CD4-positive, CD25-positive, alpha-beta regulatory T cell (primary cell): ENCODE results near the gene EMC10. TPM values are rescaled to one million over a fixed set of nuclear protein-coding genes. Genes with fewer than 3 reads are reported as not detected.

ENCODE experiments used
- ATAC-seq, 2 donors: fragments of 150-1000 bp; cut with Tn5 transposase; one replicate each; pipeline ENCODE4 v1.10.0; 2021; ENCODE audit warnings: low read depth in 2 of 2, moderate number of reproducible peaks in 2 of 2, moderate library complexity in 1 of 2
- DNase-seq, 3 donors: peaks; one replicate each; pipeline versions ENCODE4 v3.0.0 to v3.0.0-alpha.2; 2012 to 2022; ENCODE audit warnings: mixed read lengths in 1 of 3
- H3K27ac ChIP-seq: one replicate; pipeline ENCODE4 v1.7.0; 2013; ENCODE audit warnings: mild to moderate bottlenecking, low read length; ENCODE audit not compliant: insufficient read depth, poor library complexity, severe bottlenecking
- H3K27me3 ChIP-seq: one replicate; pipeline ENCODE4 v1.7.0; 2013; ENCODE audit warnings: low read length; ENCODE audit not compliant: control insufficient read depth, insufficient read depth
- H3K36me3 ChIP-seq: one replicate; pipeline ENCODE4 v1.7.0; 2013; ENCODE audit warnings: mild to moderate bottlenecking, low read length, moderate library complexity; ENCODE audit not compliant: control insufficient read depth, insufficient read depth
- H3K4me1 ChIP-seq: 2 replicates; pipeline ENCODE4 v1.7.0; 2013; ENCODE audit warnings: mild to moderate bottlenecking, low read length; ENCODE audit not compliant: insufficient read depth, control insufficient read depth, poor library complexity, severe bottlenecking
- H3K4me3 ChIP-seq: one replicate; pipeline ENCODE4 v1.7.0; 2013; ENCODE audit warnings: low read depth, mild to moderate bottlenecking, low read length, moderate library complexity
- H3K9me3 ChIP-seq, 2 experiments: 1 replicate in 1 of 2; 2 replicates in 1 of 2; pipeline ENCODE4 v1.7.0; 2013; ENCODE audit warnings: low read length in 2 of 2, mild to moderate bottlenecking in 1 of 2, moderate library complexity in 1 of 2; ENCODE audit not compliant: control insufficient read depth in 2 of 2
- H3K27ac Mint-ChIP-seq, 3 donors: one replicate each; pipeline ENCODE4 v1.8.0; 2020 to 2022; ENCODE audit warnings: mild to moderate bottlenecking in 3 of 3, mixed read lengths in 3 of 3, moderate library complexity in 2 of 3
- H3K27me3 Mint-ChIP-seq: one replicate; pipeline ENCODE4 v1.8.0; 2022; ENCODE audit warnings: mild to moderate bottlenecking, mixed read lengths
- H3K36me3 Mint-ChIP-seq: one replicate; pipeline ENCODE4 v1.8.0; 2020; ENCODE audit warnings: mixed read lengths
- H3K4me1 Mint-ChIP-seq, 4 donors: one replicate each; pipeline ENCODE4 v1.8.0; 2020 to 2022; ENCODE audit warnings: mixed read lengths in 4 of 4, mild to moderate bottlenecking in 1 of 4
- H3K4me3 Mint-ChIP-seq, 4 donors: one replicate each; pipeline ENCODE4 v1.8.0; 2020 to 2022; ENCODE audit warnings: mild to moderate bottlenecking in 4 of 4, mixed read lengths in 4 of 4, moderate library complexity in 3 of 4
- H3K9me3 Mint-ChIP-seq, 7 donors: one replicate each; pipeline ENCODE4 v1.8.0; 2020 to 2022; ENCODE audit warnings: mixed read lengths in 7 of 7, mild to moderate bottlenecking in 3 of 7, moderate library complexity in 2 of 7
- polyA plus RNA-seq, 4 donors: library from polyadenylated mRNA; unstranded; fragments of 300-500 nt; fragmentation: Illumina TruSeq; gene quantifications; one replicate each; pipeline ENCODE4 v1.2.3, GENCODE V29; 2021
- total RNA-seq: library from RNA; stranded (reverse); gene quantifications from one replicate; pipeline ENCODE4 v1.2.3, GENCODE V29; 2022

EMC10 gene
- total and polyA plus RNA-seq, 5 donors from 2014 or later: 8.0 to 83.7 (median 9.9) TPM

GRCh38 chr19:50505856-50506611 lies 29.7 kb downstream of the EMC10 start:
- H3K9me3 Mint-ChIP-seq: no peaks in the 10 kb centered on the region
- no peaks in the 10 kb centered on the region for H3K27me3 Mint-ChIP-seq
- Histone ChIP-seq H3K4me1 (peaks cover 8% of the 10 kb centered on the region), H3K4me3 (no peak overlapping the region), H3K9me3 (no peaks in the 10 kb centered on the region), H3K36me3 (no peaks in the 10 kb centered on the region), H3K27me3 (no peaks in the 10 kb centered on the region), H3K27ac (no peak overlapping the region)
- ATAC-seq (no peak), DNase-seq (no peak)
- H3K36me3 Mint-ChIP-seq: peaks cover 3% of the 10 kb centered on the region
- no peak overlapping the region for H3K4me3 Mint-ChIP-seq
- H3K27ac Mint-ChIP-seq: no peak overlapping the region
- H3K4me1 Mint-ChIP-seq: peaks cover 0 to 17% (median 5%) of the 10 kb centered on the region in 4 donors

GRCh38 chr19:50506700-50507099 lies 30.4 kb downstream of the EMC10 start:
- Histone ChIP-seq H3K4me1 (peaks cover 13% of the 10 kb centered on the region), H3K27me3 (no peaks in the 10 kb centered on the region), H3K27ac (no peak overlapping the region), H3K4me3 (no peak overlapping the region), H3K9me3 (no peaks in the 10 kb centered on the region), H3K36me3 (no peaks in the 10 kb centered on the region)
- Mint-ChIP-seq H3K27me3 (peaks cover 6% of the 10 kb centered on the region), H3K9me3 (peaks cover 0 to 1% (median 0%) of the 10 kb centered on the region in 7 donors), H3K4me3 (no peak overlapping the region), H3K36me3 (peaks cover 3% of the 10 kb centered on the region), H3K27ac (no peak overlapping the region), H3K4me1 (peaks cover 0 to 23% (median 8%) of the 10 kb centered on the region in 4 donors)
- no peak for ATAC-seq
- no peak for DNase-seq

- peak overlapping the region in 1 of 4 donors; percentile 21 for H3K4me3 Mint-ChIP-seq
- no peak overlapping the region for H3K27ac ChIP-seq
- H3K4me3 ChIP-seq: no peak overlapping the region
- no peaks in the 10 kb centered on the region for H3K27me3 ChIP-seq
- peaks cover 3% of the 10 kb centered on the region for H3K36me3 Mint-ChIP-seq
- H3K4me1 ChIP-seq: peaks cover 16% of the 10 kb centered on the region
- H3K4me1 Mint-ChIP-seq: peaks cover 0 to 25% (median 8%) of the 10 kb centered on the region in 4 donors
- no peaks in the 10 kb centered on the region for H3K9me3 ChIP-seq
- peaks cover 0 to 1% (median 0%) of the 10 kb centered on the region in 7 donors for H3K9me3 Mint-ChIP-seq
- H3K27me3 Mint-ChIP-seq: peaks cover 7% of the 10 kb centered on the region
- no peaks in the 10 kb centered on the region for H3K36me3 ChIP-seq
- H3K27ac Mint-ChIP-seq: peak overlapping the region in 1 of 3 donors; percentile 78
- ATAC-seq (no peak), DNase-seq (no peak)
Measured at GRCh38 chr19:50507376-50507775, 31.1 kb downstream of the EMC10 start.

DNA sequence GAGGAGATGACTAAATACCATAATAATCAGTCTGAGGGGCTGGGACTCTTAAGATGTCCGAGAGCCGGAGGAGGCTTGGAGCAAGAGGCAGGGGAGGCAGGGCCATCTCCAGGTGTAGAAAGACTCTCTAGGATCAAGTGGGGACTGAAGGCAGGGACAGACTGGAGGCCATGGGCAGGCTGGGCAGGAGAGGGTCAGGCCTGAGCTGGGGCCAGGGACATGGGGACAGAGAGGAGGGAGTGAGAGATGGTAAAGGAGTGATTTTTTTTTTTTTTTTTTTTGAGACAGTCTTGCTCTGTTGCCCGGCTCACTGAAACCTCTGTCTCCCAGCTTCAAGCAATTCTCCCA lies 32.5 kb downstream of the EMC10 start:
- no peak for DNase-seq
- Mint-ChIP-seq H3K4me1 (peaks cover 0 to 27% (median 8%) of the 10 kb centered on the region in 4 donors), H3K27me3 (peaks cover 7% of the 10 kb centered on the region), H3K36me3 (peaks cover 3% of the 10 kb centered on the region), H3K4me3 (peak overlapping the region; percentile 16 to 84 (median 71)), H3K27ac (peak overlapping the region in 1 of 3 donors; percentile 48), H3K9me3 (peaks cover 0 to 1% (median 0%) of the 10 kb centered on the region in 7 donors)
- Histone ChIP-seq H3K27ac (no peak overlapping the region), H3K4me1 (peaks cover 16% of the 10 kb centered on the region), H3K4me3 (no peak overlapping the region), H3K9me3 (no peaks in the 10 kb centered on the region), H3K27me3 (no peaks in the 10 kb centered on the region), H3K36me3 (no peaks in the 10 kb centered on the region)
- no peak for ATAC-seq

GRCh38 chr19:50509366-50509765 lies 33.1 kb downstream of the EMC10 start:
- ATAC-seq (no peak), DNase-seq (no peak)
- Histone ChIP-seq H3K27me3 (no peaks in the 10 kb centered on the region), H3K9me3 (no peaks in the 10 kb centered on the region), H3K4me1 (peaks cover 16% of the 10 kb centered on the region), H3K36me3 (no peaks in the 10 kb centered on the region), H3K4me3 (no peak overlapping the region), H3K27ac (no peak overlapping the region)
- Mint-ChIP-seq H3K36me3 (peaks cover 3% of the 10 kb centered on the region), H3K27ac (peak overlapping the region in 2 of 3 donors; percentile 82 to 83), H3K27me3 (peaks cover 7% of the 10 kb centered on the region), H3K4me3 (peak overlapping the region in 3 of 4 donors; percentile 32 to 62 (median 46)), H3K4me1 (peaks cover 0 to 27% (median 8%) of the 10 kb centered on the region in 4 donors), H3K9me3 (peaks cover 0 to 1% (median 0%) of the 10 kb centered on the region in 7 donors)

- peak overlapping the region; percentile 94 for H3K27ac ChIP-seq
- Mint-ChIP-seq H3K27ac (peak overlapping the region; percentile 79 to 99 (median 98)), H3K9me3 (peaks cover 0 to 2% (median 0%) of the 10 kb centered on the region in 7 donors), H3K4me1 (peaks cover 0 to 27% (median 8%) of the 10 kb centered on the region in 4 donors), H3K4me3 (peak overlapping the region; percentile 31 to 99 (median 93)), H3K36me3 (peaks cover 3% of the 10 kb centered on the region), H3K27me3 (peaks cover 7% of the 10 kb centered on the region)
- DNase-seq (no peak), ATAC-seq (no peak)
- peaks cover 16% of the 10 kb centered on the region for H3K4me1 ChIP-seq
- peak overlapping the region; percentile 73 for H3K4me3 ChIP-seq
- no peaks in the 10 kb centered on the region for H3K27me3 ChIP-seq
- H3K9me3 ChIP-seq: no peaks in the 10 kb centered on the region
- no peaks in the 10 kb centered on the region for H3K36me3 ChIP-seq
Measured at GRCh38 chr19:50510121-50510670, 33.9 kb downstream of the EMC10 start.

DNA sequence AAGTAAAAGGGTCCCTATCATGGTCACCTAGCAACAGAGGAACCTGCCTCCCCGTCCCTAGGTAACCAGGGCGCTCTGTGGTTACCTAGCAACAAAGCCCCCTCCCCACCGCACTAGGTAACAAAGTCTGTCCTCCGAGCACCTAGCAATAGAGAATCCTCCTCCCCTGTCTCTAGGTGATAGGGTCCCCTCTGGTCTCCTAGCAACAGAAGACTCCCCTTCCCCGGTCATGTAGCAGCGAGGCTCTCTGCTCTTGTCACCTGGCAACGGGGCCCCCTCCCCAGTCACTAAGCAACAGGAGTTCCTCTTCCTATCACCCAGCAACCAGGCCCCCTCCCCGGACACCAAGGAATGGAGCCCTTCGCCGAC lies 34.4 kb downstream of the EMC10 start:
- ATAC-seq (no peak), DNase-seq (no peak)
- Mint-ChIP-seq H3K4me3 (peak overlapping the region; percentile 31 to 99 (median 93)), H3K9me3 (peaks cover 0 to 2% (median 0%) of the 10 kb centered on the region in 7 donors), H3K4me1 (peaks cover 0 to 27% (median 8%) of the 10 kb centered on the region in 4 donors), H3K27me3 (peaks cover 8% of the 10 kb centered on the region), H3K36me3 (peaks cover under 1% of the 10 kb centered on the region), H3K27ac (peak overlapping the region; percentile 79 to 99 (median 98))
- Histone ChIP-seq H3K27me3 (no peaks in the 10 kb centered on the region), H3K36me3 (no peaks in the 10 kb centered on the region), H3K4me3 (peak overlapping the region; percentile 73), H3K27ac (peak overlapping the region; percentile 94), H3K9me3 (no peaks in the 10 kb centered on the region), H3K4me1 (peaks cover 16% of the 10 kb centered on the region)
